ENCODE data around the gene ETDC. TPM values are rescaled to one million over a fixed set of nuclear protein-coding genes. Genes with fewer than 3 reads are reported as not detected.
A peak's percentile ranks its signal among the peaks of the same experiment; 100 is the strongest.

Gene ETDC
- total RNA-seq, 4 donors from 2014 or later: not detected

GRCh38 chrX:135287266-135287823, 21.9 kb upstream of the ETDC start:
- DNase-seq (ENCODE audit: low spot score in 2 of 2): no peak
- Histone ChIP-seq H3K36me3 (peaks cover 0 to 25% (median 0%) of the 10 kb centered on the region in 3 donors), H3K4me3 (no peak overlapping the region), H3K27me3 (no peaks in the 10 kb centered on the region), H3K27ac (no peak overlapping the region), H3K4me1 (no peaks in the 10 kb centered on the region), H3K9me3 (peaks cover 0 to 74% (median 28%) of the 10 kb centered on the region in 4 donors)
- WGBS, 2 donors: 90 to 91% methylated on average over 2 of the region's 2 CpGs
- TF ChIP-seq CTCF (IDR thresholded peaks at IDR 0.05): no peak

GRCh38 chrX:135295238-135295943, 13.9 kb upstream of the ETDC start:
- no peaks in the 10 kb centered on the region for H3K27me3 ChIP-seq
- TF ChIP-seq POLR2A (IDR thresholded peaks at IDR 0.05) (no peak), EP300 (IDR thresholded peaks at IDR 0.05) (no peak), CTCF (IDR thresholded peaks at IDR 0.05) (no peak)
- H3K4me3 ChIP-seq: peak overlapping the region in 2 of 4 donors; percentile 23 to 33
- DNase-seq (ENCODE audit: low spot score in 2 of 2): peak in 1 of 2 donors; percentile 5
- no peak overlapping the region for H3K27ac ChIP-seq
- WGBS, 2 donors: 12 to 42% methylated on average over 18 to 24 of the region's 26 CpGs
- peaks cover 0 to 19% (median 0%) of the 10 kb centered on the region in 4 donors for H3K9me3 ChIP-seq
- H3K36me3 ChIP-seq: peaks cover 0 to 17% (median 0%) of the 10 kb centered on the region in 3 donors
- no peaks in the 10 kb centered on the region for H3K4me1 ChIP-seq

- peak overlapping the region in 2 of 4 donors; percentile 23 to 33 for H3K4me3 ChIP-seq
- no peak for DNase-seq (ENCODE audit: low spot score in 2 of 2)
- no peak for TF ChIP-seq CTCF (IDR thresholded peaks at IDR 0.05)
- TF ChIP-seq EP300 (IDR thresholded peaks at IDR 0.05): no peak
- TF ChIP-seq POLR2A (IDR thresholded peaks at IDR 0.05): no peak
- no peak overlapping the region for H3K27ac ChIP-seq
- 7 to 52% methylated on average over 10 of the region's 10 CpGs for WGBS, 2 donors
- peaks cover 0 to 19% (median 0%) of the 10 kb centered on the region in 4 donors for H3K9me3 ChIP-seq
- no peaks in the 10 kb centered on the region for H3K4me1 ChIP-seq
- H3K36me3 ChIP-seq: peaks cover 0 to 17% (median 0%) of the 10 kb centered on the region in 3 donors
- H3K27me3 ChIP-seq: no peaks in the 10 kb centered on the region
These were observed 13.4 kb upstream of the ETDC start for GRCh38 chrX:135295944-135296305.

GRCh38 chrX:135302269-135302873, 6.9 kb upstream of the ETDC start:
- Histone ChIP-seq H3K4me3 (no peak overlapping the region), H3K27me3 (no peaks in the 10 kb centered on the region), H3K4me1 (no peaks in the 10 kb centered on the region), H3K36me3 (no peaks in the 10 kb centered on the region), H3K9me3 (peaks cover 0 to 3% (median 0%) of the 10 kb centered on the region in 4 donors), H3K27ac (no peak overlapping the region)
- WGBS, 2 donors: 53 to 61% methylated on average over 5 of the region's 5 CpGs
- DNase-seq (ENCODE audit: low spot score in 2 of 2): no peak
- TF ChIP-seq EP300 (IDR thresholded peaks at IDR 0.05): no peak
- TF ChIP-seq POLR2A (IDR thresholded peaks at IDR 0.05): no peak
- no peak for TF ChIP-seq CTCF (IDR thresholded peaks at IDR 0.05)

GRCh38 chrX:135304741-135305140, 4.5 kb upstream of the ETDC start:
- DNase-seq (ENCODE audit: low spot score in 2 of 2): no peak
- H3K27me3 ChIP-seq: no peaks in the 10 kb centered on the region
- peaks cover 0 to 3% (median 0%) of the 10 kb centered on the region in 4 donors for H3K9me3 ChIP-seq
- TF ChIP-seq CTCF (IDR thresholded peaks at IDR 0.05) (no peak), POLR2A (IDR thresholded peaks at IDR 0.05) (no peak), EP300 (IDR thresholded peaks at IDR 0.05) (no peak)
- no peaks in the 10 kb centered on the region for H3K36me3 ChIP-seq
- H3K4me1 ChIP-seq: no peaks in the 10 kb centered on the region
- H3K27ac ChIP-seq: no peak overlapping the region
- no peak overlapping the region for H3K4me3 ChIP-seq
- WGBS, 2 donors: 72 to 100% methylated on average over 2 of the region's 2 CpGs
